GM12864 (cell line): ENCODE measurements around the gene FRK.

ENCODE experiments used
- DNase-seq: peaks from one replicate; pipeline ENCODE4 v3.0.0-alpha.2; 2011; ENCODE audit warnings: low read depth
- H3K4me3 ChIP-seq: 2 replicates; pipeline ENCODE4 v1.5.1; 2011; ENCODE audit warnings: mild to moderate bottlenecking, low read depth, low read length, control low read depth
- CTCF ChIP-seq: IDR thresholded peaks from 2 replicates; pipeline ENCODE4 v1.5.1; 2011; ENCODE audit warnings: low read depth, mild to moderate bottlenecking, moderate library complexity, low read length, control low read depth, inconsistent platforms; ENCODE audit errors: missing control alignments

The FRK gene

DNA sequence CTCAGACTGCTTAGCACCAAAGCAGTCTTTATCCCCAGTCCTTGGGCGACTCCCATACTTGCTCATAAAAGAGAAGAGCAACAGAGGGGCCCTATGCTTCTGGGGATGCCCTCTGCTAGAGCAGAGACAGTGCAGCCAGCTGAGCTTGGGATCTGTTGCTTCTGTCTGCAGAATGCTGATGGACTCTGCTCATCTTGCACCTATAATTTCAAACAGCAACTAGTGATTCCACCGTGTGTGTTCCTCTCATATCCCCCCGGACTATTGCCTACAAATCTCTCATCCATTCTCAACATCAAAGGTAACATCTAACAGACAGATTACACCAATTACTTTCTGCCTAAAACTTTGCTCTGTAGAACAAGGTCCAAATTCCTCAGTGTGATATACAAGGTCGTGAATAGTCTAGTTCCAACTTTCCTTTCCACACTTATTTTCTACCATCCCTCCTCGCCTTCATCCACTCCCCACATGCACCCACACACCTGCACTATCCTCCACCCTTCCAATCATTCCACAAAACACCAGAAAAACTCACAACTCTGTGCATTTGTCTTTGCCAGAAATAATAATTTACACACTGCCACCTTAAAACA, 62.6 kb downstream of the FRK start:
- DNase-seq, result no peak
- H3K4me3 ChIP-seq, result no peak overlapping the region
- no peak for TF ChIP-seq CTCF

DNA sequence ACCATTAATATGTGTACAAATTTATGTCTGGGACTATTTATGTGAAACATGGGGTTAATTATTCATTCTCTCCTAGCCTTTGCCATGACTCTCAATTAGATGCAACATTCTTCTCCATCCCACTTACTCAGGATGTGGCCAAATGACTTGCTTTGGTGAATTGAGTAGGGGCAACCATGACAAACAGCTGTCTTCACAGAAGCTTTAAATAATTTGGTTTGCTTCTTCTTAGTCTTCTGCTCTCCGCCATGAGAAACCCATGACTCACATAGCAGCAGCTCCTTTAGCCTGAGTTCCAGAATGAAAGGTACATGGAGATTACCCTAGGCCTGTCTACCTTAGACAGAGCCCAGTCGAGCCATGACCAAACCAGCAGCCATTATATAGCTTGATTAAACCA, 74.7 kb downstream of the FRK start:
- TF ChIP-seq CTCF, result no peak
- no peak for DNase-seq
- H3K4me3 ChIP-seq, result no peak overlapping the region

GRCh38 chr6:115984809-115985208, 75.9 kb downstream of the FRK start:
- no peak for DNase-seq
- no peak overlapping the region for H3K4me3 ChIP-seq
- TF ChIP-seq CTCF, result no peak

GRCh38 chr6:115983998-115984397, 76.7 kb downstream of the FRK start:
- TF ChIP-seq CTCF, result no peak
- no peak for DNase-seq
- H3K4me3 ChIP-seq, result no peak overlapping the region

DNA sequence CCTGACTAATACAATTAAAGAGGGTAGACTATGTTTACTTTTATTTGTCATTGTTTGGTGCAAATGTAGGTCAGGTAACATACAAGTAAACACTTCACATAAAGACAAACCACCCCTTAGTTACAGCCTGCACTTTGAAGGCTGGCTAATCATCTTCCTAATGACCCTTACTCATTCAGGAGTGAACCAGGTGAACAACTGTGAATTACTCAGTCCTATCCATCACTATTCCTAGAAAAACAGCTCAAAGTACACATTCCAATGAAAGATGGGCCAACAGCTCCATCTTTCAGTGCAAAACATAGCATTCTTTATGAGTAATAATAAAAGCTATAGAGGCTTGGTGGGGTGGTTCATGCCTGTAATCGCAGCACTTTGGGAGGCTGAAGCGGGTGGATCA, 78.2 kb downstream of the FRK start:
- DNase-seq, result no peak
- no peak overlapping the region for H3K4me3 ChIP-seq
- TF ChIP-seq CTCF, result no peak

GRCh38 chr6:115977220-115977619, 83.5 kb downstream of the FRK start:
- TF ChIP-seq CTCF, result no peak
- H3K4me3 ChIP-seq, result no peak overlapping the region
- no peak for DNase-seq

DNA sequence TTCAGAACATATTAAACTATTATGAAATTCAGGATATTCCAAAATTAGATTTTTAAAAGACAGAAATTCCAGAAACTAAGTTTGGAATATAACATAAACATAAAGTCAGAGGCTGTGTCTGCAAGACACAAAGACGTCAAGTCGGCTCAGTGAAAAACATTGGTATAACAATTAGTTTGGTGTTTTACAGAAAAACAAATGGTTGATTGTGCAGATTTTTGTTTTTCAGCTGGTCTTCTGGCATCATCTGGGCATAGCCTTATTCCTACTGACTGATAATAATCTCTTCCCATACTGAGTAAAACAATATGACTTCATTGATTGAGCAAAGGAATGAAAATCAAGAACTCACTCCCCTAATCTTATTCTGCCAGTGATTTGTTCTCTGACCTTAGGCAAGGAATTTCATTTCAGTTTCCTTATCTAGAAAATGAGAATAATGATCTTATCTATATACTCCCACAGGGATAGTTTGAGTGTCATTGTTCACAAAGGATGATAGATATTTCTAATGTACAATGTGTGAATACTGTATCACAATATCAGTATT, 84.3 kb downstream of the FRK start:
- TF ChIP-seq CTCF, result no peak
- no peak overlapping the region for H3K4me3 ChIP-seq
- DNase-seq, result no peak
